Urothelium cell line (cell line): ENCODE data around the gene ARHGAP10.

Source experiments
- DNase-seq: peaks from one replicate; pipeline ENCODE4 v3.0.0; 2011; ENCODE audit warnings: low spot score, mixed read lengths
- FAIRE-seq: peaks from 2 replicates; lab custom pipeline; 2011; peaks lifted over from hg19 to GRCh38; lab: Jason Lieb, UNC

ARHGAP10 gene

GRCh38 chr4:148112231-148112982, 380.5 kb downstream of the ARHGAP10 start:
- DNase-seq (no peak), FAIRE-seq (no peak)

- FAIRE-seq, result no peak
Measured at GRCh38 chr4:148114436-148114835, 382.5 kb downstream of the ARHGAP10 start.

GRCh38 chr4:148116264-148116663, 384.4 kb downstream of the ARHGAP10 start:
- DNase-seq (no peak), FAIRE-seq (no peak)

More at GRCh38 chr4:148114436-148114835, 382.5 kb downstream of the ARHGAP10 start:
- no peak for DNase-seq

- no peak for DNase-seq
- no peak for FAIRE-seq
Measured at GRCh38 chr4:148116969-148117368, 385.1 kb downstream of the ARHGAP10 start.

- FAIRE-seq (no peak), DNase-seq (no peak)
Measured at GRCh38 chr4:148118179-148118578, 386.3 kb downstream of the ARHGAP10 start.

- FAIRE-seq (no peak), DNase-seq (no peak)
Measured at GRCh38 chr4:148118633-148119032, 386.7 kb downstream of the ARHGAP10 start.

GRCh38 chr4:148120216-148120615, 388.3 kb downstream of the ARHGAP10 start:
- no peak for DNase-seq
- no peak for FAIRE-seq
